H7 (cell line): ENCODE results near the gene DNHD1. TPM values are rescaled to one million over a fixed set of nuclear protein-coding genes. Genes with fewer than 3 reads are reported as not detected.

Experiments
- DNase-seq: peaks from one replicate; pipeline ENCODE4 v3.0.0; 2012
- H3K27me3 ChIP-seq: 2 replicates; pipeline ENCODE4 v1.6.0; 2011; ENCODE audit warnings: mild to moderate bottlenecking, low read length; ENCODE audit not compliant: control insufficient read depth, insufficient read depth
- H3K36me3 ChIP-seq: replicated peaks from 2 replicates; pipeline ENCODE4 v1.5.1; 2011; ENCODE audit warnings: low read length; ENCODE audit not compliant: control insufficient read depth, insufficient read depth
- H3K4me3 ChIP-seq: 2 replicates; pipeline ENCODE4 v1.5.1; 2011; ENCODE audit warnings: low read depth, mild to moderate bottlenecking, control low read depth, low read length, moderate library complexity; ENCODE audit not compliant: insufficient read depth
- total RNA-seq: library from RNA; depleted of rRNA; stranded (reverse); fragments of >200 nt; shearing (Covaris generic); gene quantifications from 2 replicates; pipeline ENCODE4 v1.2.3, GENCODE V29; 2014; rRNA removed

Gene DNHD1
- total RNA-seq, 1 experiment from 2014 or later = 5.9 TPM

DNA sequence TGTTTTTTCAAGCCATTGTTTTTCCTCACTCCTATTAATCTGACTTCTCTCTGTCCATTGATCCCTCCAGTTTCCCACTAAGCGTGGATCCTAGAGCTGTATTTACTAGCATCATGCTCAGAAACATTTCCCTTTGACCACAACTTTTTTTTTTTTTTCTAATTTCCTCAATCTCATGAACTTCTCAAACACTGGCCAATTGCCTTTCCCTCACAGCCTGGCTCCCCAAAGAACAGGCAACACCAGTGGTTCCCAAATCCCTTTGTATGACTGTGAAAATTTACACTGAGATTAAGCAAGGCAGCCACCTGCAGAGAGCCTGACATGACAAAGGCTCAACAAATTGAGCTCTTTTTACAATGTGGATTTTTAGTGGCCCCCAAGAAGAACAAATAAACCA, 123.6 kb downstream of the DNHD1 start:
- Histone ChIP-seq H3K36me3 (peaks cover 7% of the 10 kb centered on the region), H3K4me3 (no peak overlapping the region), H3K27me3 (no peaks in the 10 kb centered on the region)
- DNase-seq = no peak

Other genes starting within 250 kb of the DNHD1 start
- 12.0 and 29.4 TPM in 2 replicates for gene CCKBR, start 237.4 kb upstream of the DNHD1 start, total RNA-seq
- 93.4 and 179 TPM in 2 replicates for gene CAVIN3, start 176.8 kb upstream of the DNHD1 start, total RNA-seq
- 6.2 and 13.3 TPM in 2 replicates for gene SMPD1, start 106.8 kb upstream of the DNHD1 start, total RNA-seq
- gene APBB1, start 78.2 kb upstream of the DNHD1 start, total RNA-seq = 42.5 and 57.2 TPM in 2 replicates
- gene HPX, start 56.3 kb upstream of the DNHD1 start, total RNA-seq = 3.2 TPM in 1 of 2 replicates, not detected in the other
- 18.3 and 24.9 TPM in 2 replicates for gene TRIM3, start 23.3 kb upstream of the DNHD1 start, total RNA-seq
- 56.0 and 57.1 TPM in 2 replicates for gene ARFIP2, start 15.9 kb upstream of the DNHD1 start, total RNA-seq
- gene TIMM10B, start 15.8 kb upstream of the DNHD1 start, total RNA-seq = 23.1 and 24.9 TPM in 2 replicates
- gene RRP8, start 106.3 kb downstream of the DNHD1 start, total RNA-seq = 18.0 and 20.1 TPM in 2 replicates
- 114 and 130 TPM in 2 replicates for gene ILK, start 106.5 kb downstream of the DNHD1 start, total RNA-seq
- 121 and 198 TPM in 2 replicates for gene TAF10, start 114.9 kb downstream of the DNHD1 start, total RNA-seq
- 13.9 and 17.1 TPM in 2 replicates for gene TPP1, start 122.1 kb downstream of the DNHD1 start, total RNA-seq
- 15.7 and 16.8 TPM in 2 replicates for gene DCHS1, start 158.5 kb downstream of the DNHD1 start, total RNA-seq
- 72.9 and 110 TPM in 2 replicates for gene MRPL17, start 186.1 kb downstream of the DNHD1 start, total RNA-seq